Gastroesophageal sphincter (tissue), 4 donors: ENCODE measurements around the gene CENATAC. TPM values are rescaled to one million over a fixed set of nuclear protein-coding genes. Genes with fewer than 3 reads are reported as not detected.

Experiments used
- ATAC-seq: fragments of 150-250 bp; one replicate; pipeline ENCODE4 v1.9.1; 2016; ENCODE audit warnings: mild to moderate bottlenecking, moderate library complexity
- H3K27ac ChIP-seq, 4 donors: fragments of 200-600 bp; sonication (generic) in 3 of 4; 1 replicate in 3 of 4; 2 replicates in 1 of 4; pipeline ENCODE4 v1.5.1; 2016 to 2019
- H3K27me3 ChIP-seq: fragments of 200-600 bp; sonication (generic); one replicate; pipeline ENCODE4 v1.5.1; 2019
- H3K36me3 ChIP-seq, 2 donors: fragments of 200-600 bp; sonication (generic); one replicate each; pipeline ENCODE4 v1.5.1; 2019; ENCODE audit warnings: control low read depth in 1 of 2
- H3K4me1 ChIP-seq, 3 donors: fragments of 200-600 bp; sonication (generic); 1 replicate in 2 of 3; 2 replicates in 1 of 3; pipeline ENCODE4 v1.5.1; 2016 to 2019; ENCODE audit warnings: control low read depth in 2 of 3
- H3K4me3 ChIP-seq, 2 donors: fragments of 200-600 bp; sonication (generic); one replicate each; pipeline ENCODE4 v1.5.1; 2019; ENCODE audit warnings: mild to moderate bottlenecking in 1 of 2, moderate library complexity in 1 of 2
- H3K9me3 ChIP-seq, 3 donors: fragments of 200-600 bp; sonication (generic); one replicate each; pipeline ENCODE4 v1.5.1; 2017 to 2019; ENCODE audit warnings: control low read depth in 2 of 3
- EP300 ChIP-seq: sonication (generic); formaldehyde crosslinking; IDR thresholded peaks from one replicate; pipeline ENCODE4 v1.6.1; 2017; ENCODE audit warnings: antibody characterized with exemption, mild to moderate bottlenecking
- POLR2A ChIP-seq, 2 donors: fragments of 450-650 bp; IDR thresholded peaks; one replicate each; pipeline ENCODE4 v1.6.1; 2017; ENCODE audit warnings: antibody characterized with exemption in 2 of 2, mild to moderate bottlenecking in 2 of 2, moderate library complexity in 1 of 2
- POLR2AphosphoS5 ChIP-seq: sonication (generic); formaldehyde crosslinking; IDR thresholded peaks from one replicate; pipeline ENCODE4 v1.6.1; 2017; ENCODE audit warnings: antibody characterized with exemption
- WGBS, 2 donors: methylation state at CpG; one replicate each; pipeline ENCODE4 v1.1.5; 2018; ENCODE audit warnings: low coverage in 1 of 2; 5-methylcytosine and 5-hydroxymethylcytosine counted together
- total RNA-seq, 4 donors: library from RNA; depleted of rRNA; stranded (reverse); fragments of >200 nt; gene quantifications; one replicate each; pipeline ENCODE4 v1.1.0, GENCODE V29; 2016
- TF ChIP-seq, protein P1 (sequence below), 4 experiments: fragments of 200-600 bp in 2 of 4; fragments of 450-650 bp in 2 of 4; sonication (generic) in 1 of 4; IDR thresholded peaks; one replicate each; pipeline ENCODE4 v1.5.1; 2017 to 2019; ENCODE audit warnings: antibody characterized with exemption in 4 of 4, mild to moderate bottlenecking in 2 of 4, moderate library complexity in 2 of 4

The CENATAC gene
- total RNA-seq, 4 donors from 2014 or later = 5.8 to 90.3 (median 40.0) TPM

GRCh38 chr11:119025978-119026766, 28.2 kb downstream of the CENATAC start:
- no peaks in the 10 kb centered on the region for H3K27me3 ChIP-seq
- TF ChIP-seq POLR2A (IDR thresholded peaks at IDR 0.05) (no peak), POLR2AphosphoS5 (no peak)
- TF ChIP-seq, protein P1, sequence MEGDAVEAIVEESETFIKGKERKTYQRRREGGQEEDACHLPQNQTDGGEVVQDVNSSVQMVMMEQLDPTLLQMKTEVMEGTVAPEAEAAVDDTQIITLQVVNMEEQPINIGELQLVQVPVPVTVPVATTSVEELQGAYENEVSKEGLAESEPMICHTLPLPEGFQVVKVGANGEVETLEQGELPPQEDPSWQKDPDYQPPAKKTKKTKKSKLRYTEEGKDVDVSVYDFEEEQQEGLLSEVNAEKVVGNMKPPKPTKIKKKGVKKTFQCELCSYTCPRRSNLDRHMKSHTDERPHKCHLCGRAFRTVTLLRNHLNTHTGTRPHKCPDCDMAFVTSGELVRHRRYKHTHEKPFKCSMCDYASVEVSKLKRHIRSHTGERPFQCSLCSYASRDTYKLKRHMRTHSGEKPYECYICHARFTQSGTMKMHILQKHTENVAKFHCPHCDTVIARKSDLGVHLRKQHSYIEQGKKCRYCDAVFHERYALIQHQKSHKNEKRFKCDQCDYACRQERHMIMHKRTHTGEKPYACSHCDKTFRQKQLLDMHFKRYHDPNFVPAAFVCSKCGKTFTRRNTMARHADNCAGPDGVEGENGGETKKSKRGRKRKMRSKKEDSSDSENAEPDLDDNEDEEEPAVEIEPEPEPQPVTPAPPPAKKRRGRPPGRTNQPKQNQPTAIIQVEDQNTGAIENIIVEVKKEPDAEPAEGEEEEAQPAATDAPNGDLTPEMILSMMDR (IDR thresholded peaks at IDR 0.05) = no peak
- H3K27ac ChIP-seq = peak overlapping the region in 3 of 4 donors; percentile 5 to 41 (median 8)
- no peak overlapping the region for H3K4me3 ChIP-seq
- H3K36me3 ChIP-seq = peaks cover 0 to 71% of the 10 kb centered on the region in 2 donors
- peaks cover 0 to 46% (median 9%) of the 10 kb centered on the region in 3 donors for H3K4me1 ChIP-seq
- no peak for ATAC-seq
- whole genome bisulfite sequencing, 2 donors = 63% methylated on average over 3 of the region's 16 CpGs; no CpG with 5 or more reads in 1 of the 2 donors
- no peaks in the 10 kb centered on the region for H3K9me3 ChIP-seq

GRCh38 chr11:119026970-119027369, 29.0 kb downstream of the CENATAC start:
- peaks cover 0 to 44% (median 9%) of the 10 kb centered on the region in 3 donors for H3K4me1 ChIP-seq
- H3K9me3 ChIP-seq = no peaks in the 10 kb centered on the region
- no peak overlapping the region for H3K4me3 ChIP-seq
- no peaks in the 10 kb centered on the region for H3K27me3 ChIP-seq
- ATAC-seq = no peak
- TF ChIP-seq EP300 = no peak
- TF ChIP-seq POLR2A (IDR thresholded peaks at IDR 0.05) = no peak
- no peak for TF ChIP-seq POLR2AphosphoS5
- TF ChIP-seq, protein P1 (IDR thresholded peaks at IDR 0.05) = no peak
- peaks cover 0 to 63% of the 10 kb centered on the region in 2 donors for H3K36me3 ChIP-seq
- 100% methylated on average over 1 of the region's 2 CpGs; no CpG with 5 or more reads in 1 of the 2 donors for WGBS, 2 donors
- peak overlapping the region in 2 of 4 donors; percentile 5 to 41 for H3K27ac ChIP-seq

- 100% methylated on average over 1 to 2 of the region's 9 CpGs for WGBS, 2 donors
- H3K9me3 ChIP-seq = no peaks in the 10 kb centered on the region
- no peak overlapping the region for H3K27ac ChIP-seq
- H3K4me1 ChIP-seq = peaks cover 0 to 44% (median 9%) of the 10 kb centered on the region in 3 donors
- H3K27me3 ChIP-seq = no peaks in the 10 kb centered on the region
- H3K36me3 ChIP-seq = peaks cover 0 to 55% of the 10 kb centered on the region in 2 donors
- TF ChIP-seq POLR2AphosphoS5 = no peak
- no peak for TF ChIP-seq POLR2A (IDR thresholded peaks at IDR 0.05)
- TF ChIP-seq, protein P1 (IDR thresholded peaks at IDR 0.05) = no peak
- no peak for TF ChIP-seq EP300
- H3K4me3 ChIP-seq = no peak overlapping the region
- ATAC-seq = no peak
Measured at GRCh38 chr11:119027561-119028345, 29.8 kb downstream of the CENATAC start.

DNA sequence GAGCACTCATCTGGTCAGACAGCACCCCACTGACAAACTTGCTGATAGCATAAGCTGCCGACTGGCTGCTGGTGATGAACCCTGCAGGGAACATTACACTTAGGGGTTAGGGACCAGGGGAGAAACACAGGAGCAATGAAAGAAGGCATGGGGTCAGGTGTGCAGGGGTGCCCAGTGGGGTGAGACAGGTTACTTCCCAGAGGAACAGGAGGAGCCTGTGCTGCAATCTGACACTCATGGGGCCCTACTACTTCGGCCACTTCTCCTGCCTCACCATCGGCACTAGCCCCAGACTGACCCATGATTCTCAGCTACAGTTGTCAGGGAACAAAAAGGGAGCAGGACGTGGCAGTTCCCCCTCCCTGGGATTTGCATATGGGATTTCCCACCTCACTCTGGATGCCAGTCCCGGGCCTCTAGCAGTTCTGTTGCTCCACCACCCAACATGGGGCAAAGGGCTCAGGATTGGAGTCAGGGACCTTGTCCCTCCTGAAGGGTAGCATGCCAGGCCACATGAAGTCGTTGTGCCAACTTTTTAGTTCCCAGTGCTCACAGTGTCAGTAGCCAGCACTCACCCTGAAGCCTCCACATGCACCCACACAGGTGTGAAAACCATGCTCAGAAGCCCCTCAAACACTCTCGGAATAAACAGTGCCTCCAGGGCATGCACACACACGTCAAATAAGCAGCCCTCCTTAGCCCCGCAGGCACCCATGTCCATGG, 30.6 kb downstream of the CENATAC start:
- TF ChIP-seq POLR2AphosphoS5 = no peak
- no peak for TF ChIP-seq POLR2A (IDR thresholded peaks at IDR 0.05)
- no peak for TF ChIP-seq EP300
- TF ChIP-seq, protein P1 (IDR thresholded peaks at IDR 0.05) = no peak
- Histone ChIP-seq H3K36me3 (peaks cover 0 to 48% of the 10 kb centered on the region in 2 donors), H3K27ac (peak overlapping the region in 1 of 4 donors; percentile 83), H3K27me3 (no peaks in the 10 kb centered on the region), H3K4me3 (no peak overlapping the region), H3K4me1 (peaks cover 0 to 38% (median 9%) of the 10 kb centered on the region in 3 donors), H3K9me3 (no peaks in the 10 kb centered on the region)
- ATAC-seq = no peak
- WGBS, 2 donors = 85% methylated on average over 3 to 5 of the region's 9 CpGs
